ENCODE measurements around the gene MOV10.
A peak's percentile ranks its signal among the peaks of the same experiment; 100 is the strongest.

Gene MOV10

GRCh38 chr1:112698366-112699310, 24.2 kb downstream of the MOV10 start:
- H3K27me3 Mint-ChIP-seq (ENCODE audit: low read depth, poor library complexity) = peaks cover 4% of the 10 kb centered on the region
- H3K9me3 Mint-ChIP-seq = no peaks in the 10 kb centered on the region
- TF ChIP-seq CTCF (IDR thresholded peaks at IDR 0.05) = no peak
- no peak overlapping the region for H3K4me3 Mint-ChIP-seq
- H3K36me3 Mint-ChIP-seq (ENCODE audit: low read depth) = peaks cover 54% of the 10 kb centered on the region
- H3K27ac Mint-ChIP-seq = no peak overlapping the region
- DNase-seq = no peak
- H3K4me1 Mint-ChIP-seq = peaks cover 59% of the 10 kb centered on the region

DNA sequence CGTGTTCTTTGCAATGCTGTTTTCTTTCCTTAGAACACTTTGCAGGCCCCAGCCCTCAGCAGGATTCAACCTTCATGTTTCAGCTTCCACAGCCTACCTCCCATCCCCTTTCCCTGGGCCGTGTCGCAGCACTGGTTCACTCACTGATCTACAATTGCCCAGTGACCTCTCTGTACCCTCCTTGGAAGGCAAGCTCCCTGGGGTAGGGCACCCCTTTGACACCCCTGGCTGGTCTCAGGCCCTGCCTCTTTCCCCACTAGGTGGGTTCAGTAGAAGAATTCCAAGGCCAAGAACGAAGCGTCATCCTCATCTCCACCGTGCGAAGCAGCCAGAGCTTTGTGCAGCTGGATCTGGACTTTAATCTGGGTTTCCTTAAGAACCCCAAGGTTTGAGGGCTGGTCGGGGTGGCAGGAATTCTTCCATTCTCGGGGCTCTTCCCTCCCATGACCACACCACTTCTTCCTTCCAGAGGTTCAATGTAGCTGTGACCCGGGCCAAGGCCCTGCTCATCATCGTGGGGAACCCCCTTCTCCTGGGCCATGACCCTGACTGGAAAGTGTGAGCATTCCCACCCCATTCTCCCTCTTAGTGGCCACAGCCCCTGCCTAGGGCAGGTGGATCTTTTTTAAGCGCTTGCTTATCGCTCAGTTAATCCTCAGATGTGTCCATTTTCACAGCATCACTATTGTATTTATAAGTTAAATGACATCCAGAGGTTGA, 25.1 kb downstream of the MOV10 start:
- peaks cover 54% of the 10 kb centered on the region for H3K36me3 Mint-ChIP-seq (ENCODE audit: low read depth)

GRCh38 chr1:112700290-112701226, 26.1 kb downstream of the MOV10 start:
- Mint-ChIP-seq H3K9me3 (no peaks in the 10 kb centered on the region), H3K36me3 (ENCODE audit: low read depth) (peaks cover 46% of the 10 kb centered on the region), H3K27me3 (ENCODE audit: low read depth, poor library complexity) (peaks cover 4% of the 10 kb centered on the region), H3K4me3 (peak overlapping the region; percentile 59), H3K4me1 (peaks cover 78% of the 10 kb centered on the region), H3K27ac (peak overlapping the region; percentile 88)
- no peak for TF ChIP-seq CTCF (IDR thresholded peaks at IDR 0.05)
- peak; percentile 85 for DNase-seq

More for the DNA sequence above, 25.1 kb downstream of the MOV10 start:
- no peak for DNase-seq
- Mint-ChIP-seq H3K27ac (peak overlapping the region; percentile 88), H3K4me3 (peak overlapping the region; percentile 49), H3K4me1 (peaks cover 68% of the 10 kb centered on the region), H3K9me3 (no peaks in the 10 kb centered on the region), H3K27me3 (ENCODE audit: low read depth, poor library complexity) (peaks cover 4% of the 10 kb centered on the region)
- no peak for TF ChIP-seq CTCF (IDR thresholded peaks at IDR 0.05)

DNA sequence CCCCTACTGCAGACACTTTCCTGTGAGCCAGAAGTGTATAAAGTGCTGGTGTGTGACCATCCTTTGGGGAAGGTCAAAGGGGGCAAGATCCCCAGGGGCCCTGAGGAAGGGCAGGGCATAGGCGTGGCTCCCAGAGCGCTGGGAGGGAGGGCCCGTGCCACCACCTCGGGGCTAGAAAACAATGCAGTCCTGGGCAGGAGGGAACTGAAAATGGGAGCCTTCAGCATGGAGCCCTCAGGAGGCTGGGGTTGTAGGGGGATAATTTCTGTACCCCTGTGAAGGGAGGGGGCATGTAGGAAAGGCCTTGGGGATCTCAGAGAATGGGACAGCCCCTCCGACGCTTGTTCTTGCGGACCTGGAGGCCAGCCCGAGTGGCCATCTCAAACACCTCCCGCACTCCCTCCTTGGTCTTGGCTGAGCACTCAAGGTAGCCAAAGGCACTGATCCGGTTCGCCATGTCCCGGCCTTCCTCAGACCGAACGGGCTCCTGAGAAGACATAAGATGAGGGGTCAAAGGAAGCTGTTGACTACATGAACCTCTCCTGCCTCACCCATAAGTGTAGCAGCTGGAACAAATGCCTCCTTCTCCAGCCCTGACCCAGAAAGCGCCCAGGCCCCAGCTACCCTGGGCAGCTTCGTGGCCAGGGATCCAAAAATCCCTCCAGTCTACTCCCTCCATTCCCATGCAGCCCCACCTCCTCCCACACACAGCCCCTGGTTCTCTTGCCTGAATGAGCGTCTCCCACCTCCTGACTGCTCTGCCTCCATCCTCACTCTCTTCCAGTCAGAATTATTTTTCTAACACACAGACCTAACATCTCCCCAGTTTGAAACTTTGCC, 27.0 kb downstream of the MOV10 start:
- Mint-ChIP-seq H3K36me3 (ENCODE audit: low read depth) (peaks cover 44% of the 10 kb centered on the region), H3K4me1 (peaks cover 87% of the 10 kb centered on the region), H3K27ac (peak overlapping the region; percentile 88), H3K9me3 (no peaks in the 10 kb centered on the region), H3K4me3 (peak overlapping the region; percentile 59), H3K27me3 (ENCODE audit: low read depth, poor library complexity) (peaks cover 8% of the 10 kb centered on the region)
- no peak for TF ChIP-seq CTCF (IDR thresholded peaks at IDR 0.05)
- no peak for DNase-seq

DNA sequence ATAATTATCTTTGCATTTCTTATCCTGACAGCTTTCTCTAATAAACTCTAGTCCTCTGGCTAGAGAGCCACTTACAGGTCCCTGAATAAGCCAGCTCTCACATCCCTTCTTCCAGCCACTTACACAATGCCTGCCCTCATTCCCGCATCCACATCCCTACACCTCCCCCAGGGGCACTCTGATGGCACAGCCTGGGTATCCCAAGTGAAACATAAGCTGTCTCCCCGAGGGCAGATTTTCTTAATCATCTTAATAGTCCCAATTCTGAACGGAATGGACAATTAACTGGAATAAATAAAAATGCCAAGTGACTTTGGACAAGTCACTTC, 27.6 kb downstream of the MOV10 start:
- peak overlapping the region; percentile 88 for H3K27ac Mint-ChIP-seq
- DNase-seq = no peak
- peaks cover 8% of the 10 kb centered on the region for H3K27me3 Mint-ChIP-seq (ENCODE audit: low read depth, poor library complexity)
- H3K4me1 Mint-ChIP-seq = peaks cover 89% of the 10 kb centered on the region
- no peaks in the 10 kb centered on the region for H3K9me3 Mint-ChIP-seq
- peak overlapping the region; percentile 28 for H3K4me3 Mint-ChIP-seq
- peaks cover 40% of the 10 kb centered on the region for H3K36me3 Mint-ChIP-seq (ENCODE audit: low read depth)
- TF ChIP-seq CTCF (IDR thresholded peaks at IDR 0.05) = no peak

All from nephron progenitor cell (in vitro differentiated cells).